Measurements from ENCODE around the gene DCANP1. TPM values are rescaled to one million over a fixed set of nuclear protein-coding genes. Genes with fewer than 3 reads are reported as not detected.
A peak's percentile ranks its signal among the peaks of the same experiment; 100 is the strongest.

Gene DCANP1
- total RNA-seq, 1 donor from 2014 or later = not detected

DNA sequence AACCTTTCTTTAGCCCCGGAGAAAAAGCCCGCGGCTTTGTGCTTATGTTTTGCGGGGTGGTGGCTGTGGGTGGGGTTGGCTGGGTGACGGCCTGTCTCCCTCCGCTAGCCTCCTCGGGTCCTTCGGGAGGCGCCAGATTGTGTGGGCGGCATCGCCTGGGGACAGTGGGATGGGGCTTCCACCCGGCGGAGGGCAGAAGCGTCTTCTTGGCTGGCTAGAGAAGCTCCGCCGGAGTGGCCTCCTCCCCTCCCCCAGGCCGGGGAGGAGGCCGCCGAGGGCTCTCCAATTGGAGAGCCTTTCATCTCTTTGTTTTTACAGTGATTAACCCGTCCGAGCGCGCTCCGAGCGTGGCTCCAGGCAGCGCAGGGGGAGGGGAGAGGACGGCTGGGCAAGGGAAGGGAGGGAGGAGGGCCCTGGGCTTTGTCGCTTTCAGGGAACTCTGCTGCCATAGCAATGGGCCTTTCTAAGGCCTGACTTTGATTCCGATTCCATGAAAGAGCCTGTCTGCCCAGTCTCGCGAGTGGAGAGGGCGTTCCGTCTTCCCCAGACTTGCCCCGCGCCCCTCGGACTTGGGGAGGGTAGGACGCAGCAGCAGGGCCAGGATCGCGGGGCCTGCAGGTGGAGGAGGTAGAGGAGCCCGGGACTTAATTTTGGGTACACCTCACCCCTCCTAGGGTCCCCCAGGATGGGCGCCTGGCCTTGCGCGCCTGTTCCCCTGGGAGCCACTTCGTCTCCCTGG is 41.7 kb upstream of the DCANP1 start:
- H3K4me1 Mint-ChIP-seq (ENCODE audit: unreplicated experiment) = peaks cover 24% of the 10 kb centered on the region
- TF ChIP-seq, protein P1, sequence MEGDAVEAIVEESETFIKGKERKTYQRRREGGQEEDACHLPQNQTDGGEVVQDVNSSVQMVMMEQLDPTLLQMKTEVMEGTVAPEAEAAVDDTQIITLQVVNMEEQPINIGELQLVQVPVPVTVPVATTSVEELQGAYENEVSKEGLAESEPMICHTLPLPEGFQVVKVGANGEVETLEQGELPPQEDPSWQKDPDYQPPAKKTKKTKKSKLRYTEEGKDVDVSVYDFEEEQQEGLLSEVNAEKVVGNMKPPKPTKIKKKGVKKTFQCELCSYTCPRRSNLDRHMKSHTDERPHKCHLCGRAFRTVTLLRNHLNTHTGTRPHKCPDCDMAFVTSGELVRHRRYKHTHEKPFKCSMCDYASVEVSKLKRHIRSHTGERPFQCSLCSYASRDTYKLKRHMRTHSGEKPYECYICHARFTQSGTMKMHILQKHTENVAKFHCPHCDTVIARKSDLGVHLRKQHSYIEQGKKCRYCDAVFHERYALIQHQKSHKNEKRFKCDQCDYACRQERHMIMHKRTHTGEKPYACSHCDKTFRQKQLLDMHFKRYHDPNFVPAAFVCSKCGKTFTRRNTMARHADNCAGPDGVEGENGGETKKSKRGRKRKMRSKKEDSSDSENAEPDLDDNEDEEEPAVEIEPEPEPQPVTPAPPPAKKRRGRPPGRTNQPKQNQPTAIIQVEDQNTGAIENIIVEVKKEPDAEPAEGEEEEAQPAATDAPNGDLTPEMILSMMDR (IDR thresholded peaks at IDR 0.05) = no peak
- H3K27ac Mint-ChIP-seq (ENCODE audit: unreplicated experiment) = no peak overlapping the region
- H3K9me3 Mint-ChIP-seq (ENCODE audit: unreplicated experiment) = no peaks in the 10 kb centered on the region
- DNase-seq (ENCODE audit: extremely low spot score, unreplicated experiment) = no peak
- peak overlapping the region; percentile 70 for H3K4me3 Mint-ChIP-seq (ENCODE audit: unreplicated experiment)
- H3K27me3 Mint-ChIP-seq (ENCODE audit: unreplicated experiment) = peaks cover 70% of the 10 kb centered on the region
- no peaks in the 10 kb centered on the region for H3K36me3 Mint-ChIP-seq (ENCODE audit: unreplicated experiment)

DNA sequence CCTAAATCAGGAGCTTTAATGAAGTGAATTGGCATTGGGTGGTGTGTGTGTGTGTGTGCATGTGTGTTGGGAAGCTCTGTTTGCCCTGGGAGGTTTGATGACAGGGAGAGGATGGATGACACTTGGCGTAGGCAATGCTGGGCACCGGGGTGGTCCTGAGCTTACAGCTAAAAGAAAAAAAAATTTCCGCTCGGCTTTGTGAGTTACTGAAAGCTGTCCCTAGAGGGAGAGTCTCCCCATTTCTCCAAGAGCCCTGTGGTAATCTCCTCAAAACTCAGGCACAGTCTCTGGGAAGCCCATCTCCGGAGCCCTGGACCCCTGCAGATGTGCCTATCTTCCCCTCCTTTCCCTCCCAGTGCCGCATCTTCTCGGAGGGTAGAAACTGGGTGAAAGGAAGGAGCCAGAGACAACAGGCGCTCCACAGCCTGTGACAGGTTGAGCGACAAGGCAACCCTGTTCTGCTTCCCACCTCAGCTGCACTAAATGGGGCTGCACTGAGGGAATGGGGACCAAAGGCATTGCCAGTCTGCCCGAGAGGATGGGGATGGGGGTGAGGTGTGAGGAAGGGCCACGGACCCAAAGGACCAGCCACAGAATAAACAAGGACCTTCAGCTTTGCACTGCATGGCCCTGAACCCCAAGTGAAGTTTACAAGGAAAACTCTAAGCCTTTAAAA is 40.8 kb upstream of the DCANP1 start:
- H3K36me3 Mint-ChIP-seq (ENCODE audit: unreplicated experiment) = no peaks in the 10 kb centered on the region
- H3K4me3 Mint-ChIP-seq (ENCODE audit: unreplicated experiment) = peak overlapping the region; percentile 70
- no peak for DNase-seq (ENCODE audit: extremely low spot score, unreplicated experiment)
- peaks cover 70% of the 10 kb centered on the region for H3K27me3 Mint-ChIP-seq (ENCODE audit: unreplicated experiment)
- TF ChIP-seq, protein P1 (IDR thresholded peaks at IDR 0.05) = no peak
- H3K4me1 Mint-ChIP-seq (ENCODE audit: unreplicated experiment) = peaks cover 20% of the 10 kb centered on the region
- no peaks in the 10 kb centered on the region for H3K9me3 Mint-ChIP-seq (ENCODE audit: unreplicated experiment)
- H3K27ac Mint-ChIP-seq (ENCODE audit: unreplicated experiment) = no peak overlapping the region

DNA sequence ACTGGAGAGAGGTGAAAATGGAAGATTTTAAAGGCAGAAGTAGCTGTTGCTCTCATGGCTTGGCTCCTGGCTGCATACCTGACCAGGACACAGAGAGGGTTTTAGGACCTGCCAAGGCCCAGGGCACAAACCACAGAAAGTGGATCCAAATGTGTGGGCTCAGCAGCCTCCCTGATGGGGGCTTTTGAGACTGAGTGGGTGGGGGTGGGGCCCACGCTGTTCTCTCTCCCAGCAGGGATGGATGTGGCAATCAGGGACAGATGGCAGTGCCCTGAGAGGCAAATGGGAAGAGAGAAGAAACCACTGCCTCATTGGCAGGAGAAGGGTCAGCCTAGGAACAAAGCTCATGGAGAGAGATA is 39.9 kb upstream of the DCANP1 start:
- Mint-ChIP-seq H3K4me1 (ENCODE audit: unreplicated experiment) (peaks cover 20% of the 10 kb centered on the region), H3K27me3 (ENCODE audit: unreplicated experiment) (peaks cover 65% of the 10 kb centered on the region), H3K9me3 (ENCODE audit: unreplicated experiment) (no peaks in the 10 kb centered on the region), H3K4me3 (ENCODE audit: unreplicated experiment) (no peak overlapping the region), H3K27ac (ENCODE audit: unreplicated experiment) (no peak overlapping the region), H3K36me3 (ENCODE audit: unreplicated experiment) (no peaks in the 10 kb centered on the region)
- TF ChIP-seq, protein P1 (IDR thresholded peaks at IDR 0.05) = no peak
- no peak for DNase-seq (ENCODE audit: extremely low spot score, unreplicated experiment)

DNA sequence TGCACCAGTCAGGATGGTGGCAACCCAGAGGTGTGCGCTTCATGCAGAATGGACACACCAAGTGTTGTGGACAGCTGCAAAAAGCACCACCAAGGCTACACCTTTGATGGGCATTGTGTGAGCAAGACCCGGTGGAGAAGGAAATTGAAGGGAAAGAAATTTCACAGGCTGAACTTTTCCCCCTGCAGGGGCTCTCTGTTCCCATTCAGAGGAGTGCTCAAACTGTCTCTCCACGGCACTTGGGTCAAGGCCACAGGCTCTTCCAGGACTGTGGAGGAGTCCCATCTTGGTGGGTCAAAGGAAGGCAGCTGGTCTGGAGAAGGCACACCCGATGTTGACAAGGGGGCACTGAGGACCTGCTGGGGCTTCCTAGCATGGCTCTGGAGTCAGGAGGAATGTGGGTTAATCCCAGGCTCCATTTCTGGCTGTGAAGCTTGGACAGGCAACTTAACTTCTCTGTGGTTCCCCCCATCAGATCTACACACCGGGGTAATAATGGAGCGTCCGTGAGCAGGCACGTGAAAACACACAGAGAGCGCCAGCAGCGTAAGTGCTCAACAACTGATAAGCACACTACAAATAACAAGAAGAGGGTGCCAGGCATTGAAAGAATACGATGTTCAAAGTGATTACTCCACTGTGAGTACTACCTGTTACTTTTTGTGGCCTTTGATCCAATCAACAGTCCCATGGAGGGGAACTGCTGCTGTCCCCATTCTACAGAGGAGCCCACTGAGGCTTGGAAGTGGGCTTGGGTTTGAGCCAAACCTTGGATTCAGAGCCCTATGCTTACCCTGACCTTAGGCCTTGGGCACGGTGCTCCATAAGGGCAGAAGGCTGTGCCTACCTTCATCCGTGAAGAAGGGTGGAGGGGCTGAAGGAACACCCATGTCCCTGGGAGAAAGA is 39.2 kb upstream of the DCANP1 start:
- DNase-seq (ENCODE audit: extremely low spot score, unreplicated experiment) = no peak
- peaks cover 65% of the 10 kb centered on the region for H3K27me3 Mint-ChIP-seq (ENCODE audit: unreplicated experiment)
- peaks cover 20% of the 10 kb centered on the region for H3K4me1 Mint-ChIP-seq (ENCODE audit: unreplicated experiment)
- no peaks in the 10 kb centered on the region for H3K36me3 Mint-ChIP-seq (ENCODE audit: unreplicated experiment)
- H3K9me3 Mint-ChIP-seq (ENCODE audit: unreplicated experiment) = no peaks in the 10 kb centered on the region
- TF ChIP-seq, protein P1 (IDR thresholded peaks at IDR 0.05) = no peak
- H3K27ac Mint-ChIP-seq (ENCODE audit: unreplicated experiment) = no peak overlapping the region
- H3K4me3 Mint-ChIP-seq (ENCODE audit: unreplicated experiment) = no peak overlapping the region
